Stomach (tissue), 9 donors: Measurements from ENCODE around the gene COLGALT1. TPM values are rescaled to one million over a fixed set of nuclear protein-coding genes. Genes with fewer than 3 reads are reported as not detected.

Experiments used
- DNase-seq, 2 donors: peaks; one replicate each; pipeline versions ENCODE4 v3.0.0 to v3.0.0-alpha.2; 2013 to 2019
- H3K27ac ChIP-seq, 5 donors: fragments of 200-600 bp in 4 of 5; sonication (generic) in 4 of 5; one replicate each; pipeline ENCODE4 v1.5.1; 2013 to 2019; ENCODE audit warnings: mild to moderate bottlenecking in 1 of 5, moderate library complexity in 1 of 5
- H3K27me3 ChIP-seq, 3 donors: fragments of 200-600 bp; sonication (generic); one replicate each; pipeline ENCODE4 v1.5.1; 2017 to 2019; ENCODE audit warnings: mixed run types in 1 of 3
- H3K36me3 ChIP-seq, 4 donors: fragments of 200-600 bp; sonication (generic); 1 replicate in 3 of 4; 2 replicates in 1 of 4; pipeline ENCODE4 v1.5.1; 2016 to 2019
- H3K4me1 ChIP-seq, 4 donors: fragments of 200-600 bp; sonication (generic); one replicate each; pipeline ENCODE4 v1.5.1; 2016 to 2019
- H3K4me3 ChIP-seq, 4 donors: fragments of 200-600 bp; sonication (generic) in 3 of 4; one replicate each; pipeline ENCODE4 v1.5.1; 2016 to 2019; ENCODE audit warnings: mild to moderate bottlenecking in 1 of 4
- H3K9me3 ChIP-seq, 4 donors: fragments of 200-600 bp; sonication (generic); one replicate each; pipeline ENCODE4 v1.5.1; 2016 to 2019
- CTCF ChIP-seq, 7 experiments: fragments of 450-650 bp in 4 of 7; fragments of 200-600 bp in 3 of 7; sonication (generic) in 3 of 7; IDR thresholded peaks; one replicate each; pipeline ENCODE4 v1.5.1; 2016 to 2019; ENCODE audit warnings: antibody characterized with exemption in 7 of 7, control low read depth in 2 of 7, mild to moderate bottlenecking in 1 of 7
- EP300 ChIP-seq: sonication (generic); formaldehyde crosslinking; IDR thresholded peaks from one replicate; pipeline ENCODE4 v1.6.1; 2017; ENCODE audit warnings: antibody characterized with exemption
- POLR2A ChIP-seq, 4 donors: fragments of 450-650 bp; IDR thresholded peaks; one replicate each; pipeline ENCODE4 v1.6.1; 2016; ENCODE audit warnings: antibody characterized with exemption in 4 of 4, control low read depth in 2 of 4, mild to moderate bottlenecking in 1 of 4, moderate library complexity in 1 of 4
- POLR2AphosphoS5 ChIP-seq, 3 donors: sonication (generic); formaldehyde crosslinking; IDR thresholded peaks; one replicate each; pipeline ENCODE4 v1.6.1; 2016; ENCODE audit warnings: antibody characterized with exemption in 3 of 3
- WGBS, 5 donors: extraction: QIAGEN DNeasy Blood & Tissue Kit in 3 of 5; methylation state at CpG; one replicate each; pipeline versions ENCODE4 v1.1.5 to v1.1.7; 2013 to 2018; 5-methylcytosine and 5-hydroxymethylcytosine counted together
- intact Hi-C: fragments of 100-400 bp; cut with DNase I; formaldehyde crosslinking; loops from one replicate; pipeline ENCODE4 v1.15.1; 2023; ENCODE audit warnings: low total_unique reads
- polyA plus RNA-seq, 3 donors: library from polyadenylated mRNA; stranded (reverse); fragments of 200-250 nt; gene quantifications; one replicate each; pipeline ENCODE4 v1.2.3, GENCODE V29; 2013
- total RNA-seq, 5 donors: library from RNA; depleted of rRNA; stranded (reverse); fragments of >200 nt; gene quantifications; one replicate each; pipeline versions ENCODE4 v1.1.0 to v1.2.3, GENCODE V29; 2014 to 2016
- donor health status: healthy with polysubstance abuse.
- donor health status: Bipolar disorder and iron deficiency.
- donor health status: healthy.

COLGALT1 gene
- total and polyA plus RNA-seq, 8 donors: 15.1 to 273 (median 36.7) TPM

DNA sequence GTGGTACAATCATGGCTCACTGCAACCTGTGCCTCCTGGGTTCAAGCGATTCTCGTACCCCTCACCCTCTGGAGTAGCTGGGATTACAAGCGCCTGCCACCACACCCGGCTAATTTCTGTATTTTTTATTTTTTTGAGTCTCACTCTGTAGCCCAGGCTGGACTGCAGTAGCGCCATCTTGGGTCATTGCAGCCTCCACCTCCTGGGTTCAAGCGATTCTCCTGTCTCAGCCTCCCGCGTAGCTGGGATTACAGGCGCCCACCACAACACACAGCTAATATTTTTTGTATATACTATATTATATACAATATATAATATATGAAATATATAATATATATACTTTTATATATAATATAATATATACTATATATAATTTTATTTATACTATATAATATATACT, 52.5 kb downstream of the COLGALT1 start:
- Histone ChIP-seq H3K4me1 (peaks cover 10 to 17% (median 14%) of the 10 kb centered on the region in 4 donors), H3K27me3 (peaks cover 0 to 60% (median 26%) of the 10 kb centered on the region in 3 donors), H3K4me3 (no peak overlapping the region), H3K9me3 (no peaks in the 10 kb centered on the region), H3K27ac (no peak overlapping the region), H3K36me3 (no peaks in the 10 kb centered on the region)
- DNase-seq: no peak
- intact Hi-C loops: no loop called here
- WGBS, 5 donors: 92 to 98% (median 97%) methylated on average over 9 of the region's 9 CpGs
- TF ChIP-seq EP300 (no peak), POLR2A (IDR thresholded peaks at IDR 0.05) (no peak), CTCF (IDR thresholded peaks at IDR 0.05) (no peak), POLR2AphosphoS5 (IDR thresholded peaks at IDR 0.05) (no peak)

DNA sequence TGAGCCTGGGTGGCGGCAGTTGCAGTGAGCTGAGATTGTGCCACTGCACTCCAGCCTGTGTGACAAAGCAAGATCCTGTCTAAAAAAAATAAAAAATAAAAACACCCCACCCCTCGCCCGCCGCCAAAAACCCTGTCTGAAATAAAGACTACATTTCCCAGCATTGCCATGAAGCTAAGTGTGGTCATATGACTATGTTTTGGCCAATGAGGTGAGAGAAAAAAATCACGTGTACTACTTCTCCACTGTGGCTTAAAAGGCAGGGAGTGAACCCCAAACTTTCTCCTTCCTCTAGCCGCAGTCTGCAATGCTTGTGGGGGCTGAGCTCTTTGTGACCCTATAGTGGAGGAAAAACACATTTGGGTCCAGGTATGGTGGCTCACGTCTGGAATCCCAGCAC, 54.9 kb downstream of the COLGALT1 start:
- DNase-seq: no peak
- Histone ChIP-seq H3K27ac (no peak overlapping the region), H3K4me1 (peaks cover 10 to 15% (median 14%) of the 10 kb centered on the region in 4 donors), H3K9me3 (no peaks in the 10 kb centered on the region), H3K4me3 (no peak overlapping the region), H3K36me3 (no peaks in the 10 kb centered on the region), H3K27me3 (peaks cover 0 to 49% (median 28%) of the 10 kb centered on the region in 3 donors)
- TF ChIP-seq CTCF (IDR thresholded peaks at IDR 0.05) (no peak), POLR2AphosphoS5 (IDR thresholded peaks at IDR 0.05) (no peak), POLR2A (IDR thresholded peaks at IDR 0.05) (no peak), EP300 (no peak)
- intact Hi-C loops: no loop called here
- 59 to 66% (median 61%) methylated on average over 7 of the region's 7 CpGs for WGBS, 5 donors

GRCh38 chr19:17611462-17612244, 56.2 kb downstream of the COLGALT1 start:
- Histone ChIP-seq H3K4me3 (no peak overlapping the region), H3K27me3 (peaks cover 12 to 49% (median 29%) of the 10 kb centered on the region in 3 donors), H3K9me3 (no peaks in the 10 kb centered on the region), H3K4me1 (peaks cover 0 to 10% (median 6%) of the 10 kb centered on the region in 4 donors), H3K27ac (no peak overlapping the region), H3K36me3 (no peaks in the 10 kb centered on the region)
- intact Hi-C loops: no loop called here
- WGBS, 5 donors: 75 to 83% (median 81%) methylated on average over 7 of the region's 7 CpGs
- DNase-seq: no peak
- TF ChIP-seq POLR2AphosphoS5 (IDR thresholded peaks at IDR 0.05) (no peak), CTCF (IDR thresholded peaks at IDR 0.05) (no peak), EP300 (no peak), POLR2A (IDR thresholded peaks at IDR 0.05) (no peak)

- TF ChIP-seq POLR2AphosphoS5 (IDR thresholded peaks at IDR 0.05) (no peak), CTCF (IDR thresholded peaks at IDR 0.05) (no peak), EP300 (no peak)
- peaks cover 12 to 66% (median 35%) of the 10 kb centered on the region in 3 donors for H3K27me3 ChIP-seq
- intact Hi-C loops: no loop called here
- no peak for DNase-seq
- no peaks in the 10 kb centered on the region for H3K9me3 ChIP-seq
- WGBS, 5 donors: 66 to 83% (median 74%) methylated on average over 5 to 12 of the region's 12 CpGs
- H3K4me1 ChIP-seq: peaks cover 0 to 12% (median 6%) of the 10 kb centered on the region in 4 donors
- H3K27ac ChIP-seq: no peak overlapping the region
- no peaks in the 10 kb centered on the region for H3K36me3 ChIP-seq
- H3K4me3 ChIP-seq: no peak overlapping the region
Measured at GRCh38 chr19:17614476-17614875, 59.0 kb downstream of the COLGALT1 start.
